Stimulated activated CD8-positive, alpha-beta memory T cell treated with anti-CD3 and anti-CD28 coated beads, Interleukin-12 subunit alpha, Interleukin-12 subunit beta, amount 100 ng/mL, for 24 hours (primary cell): ENCODE measurements around the gene ZCCHC2.
A peak's percentile ranks its signal among the peaks of the same experiment; 100 is the strongest.

ENCODE experiments used
- DNase-seq: peaks from one replicate; pipeline ENCODE4 v3.0.0-alpha.2; 2020; ENCODE audit errors: extremely low read depth

Gene ZCCHC2

GRCh38 chr18:62510789-62511188 is 12.0 kb upstream of the ZCCHC2 start:
- DNase-seq = no peak

DNA sequence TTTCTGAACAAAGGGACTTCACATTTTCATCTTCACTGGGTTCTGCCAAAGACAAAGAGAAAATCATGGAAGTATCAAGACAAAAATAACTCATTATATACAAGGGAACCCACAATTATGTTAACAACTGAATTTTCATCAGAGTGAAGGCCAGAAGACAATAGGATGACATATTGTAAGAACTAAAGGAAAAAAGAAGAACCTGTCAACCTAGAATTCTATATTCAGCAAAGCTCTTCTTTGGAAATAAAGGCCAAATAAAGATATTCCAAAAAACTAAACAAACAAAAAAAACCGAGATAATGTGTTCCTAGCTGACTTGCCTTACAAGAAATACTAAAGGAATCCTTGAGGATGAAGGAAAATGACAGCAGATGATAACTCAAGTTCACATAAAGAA is 10.3 kb upstream of the ZCCHC2 start:
- no peak for DNase-seq

GRCh38 chr18:62512996-62513395 is 9.8 kb upstream of the ZCCHC2 start:
- no peak for DNase-seq

- DNase-seq = no peak
Measured at GRCh38 chr18:62514570-62514969, 8.3 kb upstream of the ZCCHC2 start.

GRCh38 chr18:62516242-62516641 is 6.6 kb upstream of the ZCCHC2 start:
- no peak for DNase-seq

DNA sequence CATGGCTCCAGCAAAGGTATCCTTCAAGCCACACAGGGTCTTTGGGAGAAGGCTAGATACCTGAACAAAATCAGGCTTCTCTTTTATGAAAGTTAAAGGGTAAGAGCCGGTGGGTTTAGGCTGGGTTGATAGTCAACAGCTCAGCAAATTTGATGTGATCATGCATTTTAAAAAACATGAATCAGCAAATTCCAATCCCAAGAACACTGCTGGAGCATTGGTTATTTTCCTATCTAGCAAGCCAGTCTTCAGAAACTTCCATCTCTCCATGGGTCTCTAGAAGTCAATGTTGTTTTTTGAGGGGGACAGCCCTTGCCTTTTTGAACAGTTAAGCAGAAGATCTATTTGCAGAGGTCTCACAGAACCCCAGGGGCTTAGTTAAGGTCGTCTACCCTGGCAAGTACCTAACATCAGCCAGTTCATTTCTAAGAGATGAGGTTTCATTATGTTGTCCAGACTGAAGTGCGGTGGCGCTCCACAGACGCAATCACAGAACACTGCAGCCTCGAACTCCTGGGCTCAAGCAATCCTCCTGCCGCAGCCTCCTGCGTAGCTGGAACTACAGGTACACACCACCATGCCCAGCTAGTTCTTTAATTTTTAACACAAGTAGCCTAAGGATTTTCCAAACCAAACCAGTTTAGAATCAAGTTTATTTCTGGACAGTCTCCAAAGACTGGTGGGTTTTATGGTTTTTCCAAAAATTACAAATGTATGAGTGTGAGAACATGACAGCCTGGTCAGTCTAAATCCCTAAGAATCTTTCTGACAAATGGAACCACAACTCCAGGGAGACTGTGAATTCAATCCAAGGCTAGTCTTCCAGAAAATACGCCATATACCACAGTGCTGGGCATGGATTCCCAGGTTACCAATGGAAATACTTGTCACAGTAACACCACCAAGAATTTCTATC is 4.1 kb upstream of the ZCCHC2 start:
- no peak for DNase-seq

DNA sequence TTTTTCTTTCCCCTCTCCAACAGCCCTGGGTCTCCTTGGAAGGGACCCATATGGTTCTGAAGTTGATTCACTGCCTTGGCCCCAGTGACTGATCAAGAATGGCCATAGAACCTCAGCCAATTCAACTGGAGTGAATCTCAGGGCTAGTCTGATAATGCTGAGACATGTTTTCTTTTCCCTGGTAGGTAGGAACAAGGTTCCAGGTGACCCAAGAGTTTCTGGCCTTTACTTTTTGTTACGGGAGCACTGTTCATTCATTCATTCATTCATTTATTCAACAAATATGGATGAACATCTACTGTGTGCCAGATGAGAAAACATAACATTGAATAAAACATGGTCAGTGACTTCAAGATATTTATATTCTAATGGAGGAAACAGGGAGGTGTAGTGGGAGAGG is 3.1 kb upstream of the ZCCHC2 start:
- DNase-seq = no peak

- no peak for DNase-seq
Measured at GRCh38 chr18:62521082-62521481, 1.7 kb upstream of the ZCCHC2 start.

DNA sequence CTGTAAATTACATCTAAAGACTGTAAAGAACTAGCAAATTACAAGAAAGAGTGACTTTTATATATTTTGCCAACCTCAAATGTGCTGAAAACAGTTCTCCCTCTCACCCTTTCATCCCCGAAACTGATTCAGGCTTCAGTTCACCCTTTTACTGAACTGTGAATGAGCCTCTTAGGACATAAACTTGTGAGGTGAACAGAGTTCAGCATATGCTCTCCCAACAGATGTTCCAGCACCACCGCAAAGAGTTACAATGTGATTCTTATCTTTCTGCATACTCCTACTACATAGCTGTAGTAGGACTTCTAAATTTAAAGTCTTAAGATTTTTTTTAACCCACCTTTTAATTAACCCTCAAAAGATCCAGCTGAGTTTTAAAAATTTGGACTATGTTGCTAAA is 1.2 kb upstream of the ZCCHC2 start:
- no peak for DNase-seq

DNA sequence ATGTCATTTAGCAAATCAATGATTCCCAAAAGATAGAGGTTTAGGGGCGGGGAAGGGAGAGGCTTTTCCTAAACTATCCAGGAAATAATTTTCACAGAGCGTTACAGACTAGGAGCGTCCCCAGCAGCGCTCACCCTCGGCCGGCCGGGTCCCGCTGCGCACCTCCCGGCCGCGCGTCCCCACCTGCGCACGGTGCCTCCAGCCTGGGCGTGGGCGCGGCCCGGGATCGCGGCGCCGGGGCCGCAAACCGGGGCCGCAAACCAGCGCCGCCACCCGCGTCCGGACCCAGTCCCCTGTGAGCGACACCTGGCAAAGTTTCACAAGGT is 684 bp upstream of the ZCCHC2 start:
- no peak for DNase-seq

- no peak for DNase-seq
Measured at GRCh38 chr18:62523255-62523588, 397 bp downstream of the ZCCHC2 start.

DNA sequence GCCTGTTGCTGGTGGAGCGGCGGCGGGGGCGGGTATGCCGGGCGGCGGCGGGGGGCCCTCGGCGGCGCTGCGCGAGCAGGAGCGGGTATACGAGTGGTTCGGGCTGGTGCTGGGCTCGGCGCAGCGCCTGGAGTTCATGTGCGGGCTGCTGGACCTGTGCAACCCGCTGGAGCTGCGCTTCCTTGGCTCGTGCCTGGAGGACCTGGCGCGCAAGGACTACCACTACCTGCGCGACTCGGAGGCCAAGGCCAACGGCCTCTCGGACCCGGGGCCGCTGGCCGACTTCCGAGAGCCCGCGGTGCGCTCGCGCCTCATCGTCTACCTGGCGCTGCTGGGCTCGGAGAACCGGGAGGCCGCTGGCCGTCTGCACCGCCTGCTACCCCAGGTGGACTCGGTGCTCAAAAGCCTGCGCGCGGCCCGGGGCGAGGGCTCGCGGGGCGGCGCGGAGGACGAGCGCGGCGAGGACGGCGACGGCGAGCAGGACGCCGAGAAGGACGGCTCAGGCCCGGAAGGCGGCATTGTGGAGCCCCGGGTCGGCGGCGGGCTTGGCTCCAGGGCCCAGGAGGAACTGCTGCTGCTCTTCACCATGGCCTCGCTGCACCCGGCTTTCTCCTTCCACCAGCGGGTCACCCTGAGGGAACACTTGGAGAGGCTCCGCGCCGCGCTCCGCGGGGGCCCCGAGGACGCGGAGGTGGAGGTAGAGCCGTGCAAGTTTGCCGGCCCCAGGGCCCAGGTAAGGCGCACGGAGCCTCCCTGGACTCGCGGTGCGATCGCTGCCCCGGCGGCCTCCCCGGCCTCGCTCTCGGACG is 1.0 kb downstream of the ZCCHC2 start:
- peak; percentile 12 for DNase-seq

GRCh38 chr18:62524440-62525200 is 1.8 kb downstream of the ZCCHC2 start:
- peak; percentile 20 for DNase-seq

DNA sequence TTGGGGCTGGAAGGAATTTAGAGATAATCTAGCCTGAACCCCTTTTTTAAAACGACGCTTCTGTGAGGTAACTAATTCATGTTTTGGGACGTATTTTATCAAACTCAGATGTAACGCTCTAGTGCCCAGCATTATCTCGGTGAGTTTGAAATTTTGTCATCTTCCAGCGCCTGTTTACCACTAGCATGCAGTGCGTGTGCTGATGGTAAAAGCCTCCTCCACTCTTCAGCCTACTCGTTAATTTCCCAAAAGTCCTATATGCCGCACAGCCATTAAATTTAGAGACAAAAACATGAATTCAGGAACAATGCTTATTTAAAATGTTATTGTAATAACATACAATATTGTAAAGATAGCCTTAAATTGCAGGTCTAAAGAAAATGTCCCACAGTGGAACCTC is 2.8 kb downstream of the ZCCHC2 start:
- no peak for DNase-seq

- peak; percentile 52 for DNase-seq
Measured at GRCh38 chr18:62526098-62527025, 3.5 kb downstream of the ZCCHC2 start.

- DNase-seq = no peak
Measured at GRCh38 chr18:62529597-62529996, 6.8 kb downstream of the ZCCHC2 start.

GRCh38 chr18:62531078-62531477 is 8.3 kb downstream of the ZCCHC2 start:
- no peak for DNase-seq

DNA sequence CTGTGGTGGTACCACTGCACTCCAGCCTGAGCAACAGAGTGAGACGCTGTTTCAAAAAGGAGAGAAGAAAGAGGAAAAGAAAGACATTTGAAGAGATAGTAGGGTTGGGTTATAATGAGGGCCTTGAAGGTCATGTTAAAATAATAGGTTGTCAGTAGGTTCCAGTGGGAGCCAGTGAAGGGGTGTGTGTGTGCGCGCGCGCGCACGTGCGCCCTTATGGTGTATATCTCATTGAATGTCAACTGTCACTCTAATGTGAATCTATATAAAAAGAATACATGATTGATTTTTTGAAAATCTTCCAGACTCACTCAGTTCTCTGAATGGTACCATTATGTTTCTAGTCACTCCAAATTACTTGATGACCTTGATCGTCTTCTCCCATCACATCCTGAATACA is 9.1 kb downstream of the ZCCHC2 start:
- no peak for DNase-seq

- DNase-seq = no peak
Measured at GRCh38 chr18:62536005-62536404, 13.2 kb downstream of the ZCCHC2 start.

GRCh38 chr18:62537042-62537894 is 14.4 kb downstream of the ZCCHC2 start:
- DNase-seq = no peak
